ENCODE measurements around the gene ADAM29.
"Not testable (repeated sequence)": the region's sequence is repeated elsewhere in the genome, so short reads cannot be mapped to it uniquely, and the experiment has no call there.

Gene ADAM29

GRCh38 chr4:174948826-174949225 lies 30.7 kb downstream of the ADAM29 start:
- DNase-seq (ENCODE audit: low spot score), result no peak

- no peak for DNase-seq (ENCODE audit: low spot score)
Observed at GRCh38 chr4:174972911-174973310, 54.8 kb downstream of the ADAM29 start.

GRCh38 chr4:174973336-174973735 lies 55.2 kb downstream of the ADAM29 start:
- DNase-seq (ENCODE audit: low spot score), result no peak

GRCh38 chr4:174983128-174983750 lies 65.1 kb downstream of the ADAM29 start:
- DNase-seq (ENCODE audit: low spot score), result no peak

GRCh38 chr4:174983870-174984269 lies 65.7 kb downstream of the ADAM29 start:
- DNase-seq (ENCODE audit: low spot score), result not testable (repeated sequence)

- DNase-seq (ENCODE audit: low spot score), result no peak
Observed at GRCh38 chr4:174989791-174990190, 71.6 kb downstream of the ADAM29 start.

GRCh38 chr4:174993916-174994315 lies 75.8 kb downstream of the ADAM29 start:
- no peak for DNase-seq (ENCODE audit: low spot score)

GRCh38 chr4:174996079-174996478 lies 77.9 kb downstream of the ADAM29 start:
- no peak for DNase-seq (ENCODE audit: low spot score)

- DNase-seq (ENCODE audit: low spot score), result no peak
Observed at GRCh38 chr4:174999407-174999806, 81.2 kb downstream of the ADAM29 start.

- DNase-seq (ENCODE audit: low spot score), result no peak
Observed at GRCh38 chr4:175017751-175018150, 99.6 kb downstream of the ADAM29 start.

- not testable (repeated sequence) for DNase-seq (ENCODE audit: low spot score)
Observed at GRCh38 chr4:175019447-175019846, 101.3 kb downstream of the ADAM29 start.
